H7 (cell line): Measurements from ENCODE around the gene FTO. TPM values are rescaled to one million over a fixed set of nuclear protein-coding genes. Genes with fewer than 3 reads are reported as not detected.

Experiments
- DNase-seq: peaks from one replicate; pipeline ENCODE4 v3.0.0; 2012
- H3K27me3 ChIP-seq: 2 replicates; pipeline ENCODE4 v1.6.0; 2011; ENCODE audit warnings: mild to moderate bottlenecking, low read length; ENCODE audit not compliant: control insufficient read depth, insufficient read depth
- H3K36me3 ChIP-seq: replicated peaks from 2 replicates; pipeline ENCODE4 v1.5.1; 2011; ENCODE audit warnings: low read length; ENCODE audit not compliant: control insufficient read depth, insufficient read depth
- H3K4me3 ChIP-seq: 2 replicates; pipeline ENCODE4 v1.5.1; 2011; ENCODE audit warnings: low read depth, mild to moderate bottlenecking, control low read depth, low read length, moderate library complexity; ENCODE audit not compliant: insufficient read depth
- total RNA-seq: library from RNA; depleted of rRNA; stranded (reverse); fragments of >200 nt; shearing (Covaris generic); gene quantifications from 2 replicates; pipeline ENCODE4 v1.2.3, GENCODE V29; 2014

The FTO gene
- total RNA-seq, 1 experiment from 2014 or later, result 55.3 TPM

- Histone ChIP-seq H3K4me3 (no peak overlapping the region), H3K36me3 (no peaks in the 10 kb centered on the region), H3K27me3 (no peaks in the 10 kb centered on the region)
- DNase-seq, result no peak
These were observed 267.7 kb downstream of the FTO start for GRCh38 chr16:53971616-53972015.

DNA sequence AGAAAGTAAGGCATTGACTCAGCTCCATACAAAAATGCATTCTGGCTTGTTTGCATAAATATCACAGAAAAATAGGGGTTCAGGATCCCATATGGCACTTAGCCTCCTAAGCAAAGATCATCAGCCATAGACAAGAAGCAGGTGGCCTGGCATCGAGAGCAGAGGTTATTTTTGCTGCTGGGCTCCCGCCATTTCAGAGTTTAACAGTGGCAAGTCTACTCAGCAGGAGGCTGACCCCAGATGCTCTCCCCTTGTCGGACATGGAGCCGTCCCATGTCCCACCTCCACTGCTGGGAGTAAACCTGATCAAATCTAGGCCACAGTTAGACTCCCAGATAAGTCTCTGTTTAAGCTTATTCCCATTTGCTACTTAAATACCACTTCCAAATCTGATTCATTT lies 269.1 kb downstream of the FTO start:
- no peaks in the 10 kb centered on the region for H3K36me3 ChIP-seq
- no peak for DNase-seq
- no peaks in the 10 kb centered on the region for H3K27me3 ChIP-seq
- H3K4me3 ChIP-seq, result no peak overlapping the region

GRCh38 chr16:53974484-53975080 lies 270.6 kb downstream of the FTO start:
- Histone ChIP-seq H3K4me3 (no peak overlapping the region), H3K36me3 (no peaks in the 10 kb centered on the region), H3K27me3 (no peaks in the 10 kb centered on the region)
- DNase-seq, result no peak

DNA sequence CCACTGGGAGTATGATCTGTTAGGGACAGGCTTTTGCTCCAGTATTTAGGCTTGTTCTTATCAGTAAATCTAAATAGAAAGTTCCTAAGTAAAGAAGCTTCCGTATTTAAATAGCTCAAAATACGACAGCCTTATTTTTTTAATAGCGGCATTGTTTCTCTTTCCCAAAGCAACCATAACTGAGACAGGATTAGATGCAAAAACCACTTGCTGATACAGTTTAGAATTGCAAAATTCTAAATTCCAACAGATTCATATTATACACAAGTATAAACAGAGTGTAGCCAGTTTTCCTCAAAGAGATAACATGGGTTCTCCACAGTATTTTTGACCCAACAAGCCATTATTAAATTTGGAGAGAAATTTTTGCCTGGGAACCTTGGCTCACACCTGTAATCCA lies 276.7 kb downstream of the FTO start:
- Histone ChIP-seq H3K27me3 (no peaks in the 10 kb centered on the region), H3K4me3 (no peak overlapping the region), H3K36me3 (no peaks in the 10 kb centered on the region)
- DNase-seq, result no peak

DNA sequence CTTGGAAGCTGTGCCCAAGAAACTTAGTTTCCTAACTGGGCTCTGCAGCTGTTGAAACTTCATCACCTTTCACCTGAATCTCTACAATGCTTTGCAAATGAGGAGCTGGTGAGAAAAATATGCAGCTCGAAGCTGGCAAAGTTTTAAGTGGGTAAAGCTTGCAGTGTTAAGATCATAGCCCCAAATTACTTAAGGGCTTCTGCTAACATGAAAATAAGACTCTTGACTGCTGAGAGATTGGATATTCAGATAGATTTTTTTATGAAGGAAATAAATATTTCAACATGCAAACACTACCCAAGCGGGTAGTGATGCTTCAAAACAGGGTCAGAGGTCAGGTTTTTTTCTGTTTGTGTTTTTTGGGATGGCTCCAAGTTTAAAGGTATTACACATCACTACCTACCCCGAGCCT lies 278.7 kb downstream of the FTO start:
- H3K27me3 ChIP-seq, result no peaks in the 10 kb centered on the region

GRCh38 chr16:53984936-53985335 lies 281.0 kb downstream of the FTO start:
- H3K36me3 ChIP-seq, result no peaks in the 10 kb centered on the region
- no peak overlapping the region for H3K4me3 ChIP-seq
- H3K27me3 ChIP-seq, result no peaks in the 10 kb centered on the region
- DNase-seq, result no peak

More for the DNA sequence above, 278.7 kb downstream of the FTO start:
- no peak for DNase-seq
- no peak overlapping the region for H3K4me3 ChIP-seq
- H3K36me3 ChIP-seq, result no peaks in the 10 kb centered on the region

DNA sequence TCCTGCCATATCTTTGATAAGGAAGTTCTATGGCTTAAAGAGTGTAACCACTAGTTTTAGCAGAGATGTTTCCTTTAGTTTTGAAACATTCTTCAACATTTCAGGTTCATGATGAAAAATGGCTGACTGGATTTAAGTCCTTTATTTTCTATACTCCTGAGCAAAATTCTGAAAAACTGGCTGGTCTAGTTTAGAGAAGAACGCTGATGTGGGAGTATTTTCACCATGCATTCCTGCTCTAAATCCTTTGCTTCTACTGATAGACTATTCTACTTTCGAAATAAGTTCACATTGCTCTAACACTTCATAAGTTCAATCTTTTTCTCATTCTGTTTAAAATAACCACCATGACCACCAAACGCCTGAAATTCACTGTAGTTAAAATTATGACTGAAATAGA lies 281.9 kb downstream of the FTO start:
- DNase-seq, result no peak
- Histone ChIP-seq H3K36me3 (no peaks in the 10 kb centered on the region), H3K27me3 (no peaks in the 10 kb centered on the region), H3K4me3 (no peak overlapping the region)

GRCh38 chr16:53986793-53987192 lies 282.8 kb downstream of the FTO start:
- Histone ChIP-seq H3K4me3 (no peak overlapping the region), H3K36me3 (no peaks in the 10 kb centered on the region), H3K27me3 (no peaks in the 10 kb centered on the region)
- DNase-seq, result no peak

- H3K27me3 ChIP-seq, result no peaks in the 10 kb centered on the region
- H3K4me3 ChIP-seq, result no peak overlapping the region
- H3K36me3 ChIP-seq, result no peaks in the 10 kb centered on the region
- no peak for DNase-seq
These were observed 284.2 kb downstream of the FTO start for GRCh38 chr16:53988136-53988535.

DNA sequence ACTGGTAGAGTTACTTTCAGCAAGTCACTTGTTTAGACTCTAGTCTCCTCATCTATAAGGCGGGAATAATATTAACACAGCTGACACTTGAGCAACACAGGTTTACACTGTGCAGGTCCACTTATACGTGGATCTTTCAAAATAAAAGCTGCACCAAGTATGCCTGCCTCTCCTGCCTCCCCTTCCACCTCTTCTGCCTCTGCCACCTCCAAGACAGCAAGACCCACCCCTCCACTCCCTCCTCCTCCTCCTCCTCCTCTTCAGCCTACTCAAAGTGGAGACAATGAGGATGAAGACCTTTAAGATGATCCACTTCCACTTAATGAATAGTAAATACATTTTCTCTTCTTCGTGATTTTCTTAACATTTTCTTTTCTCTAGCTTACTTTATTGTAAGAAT lies 285.6 kb downstream of the FTO start:
- H3K27me3 ChIP-seq, result no peaks in the 10 kb centered on the region
- H3K4me3 ChIP-seq, result no peak overlapping the region
- no peak for DNase-seq
- H3K36me3 ChIP-seq, result no peaks in the 10 kb centered on the region

GRCh38 chr16:53991754-53992378 lies 287.9 kb downstream of the FTO start:
- Histone ChIP-seq H3K27me3 (no peaks in the 10 kb centered on the region), H3K36me3 (no peaks in the 10 kb centered on the region), H3K4me3 (no peak overlapping the region)
- DNase-seq, result no peak

- Histone ChIP-seq H3K4me3 (no peak overlapping the region), H3K36me3 (no peaks in the 10 kb centered on the region), H3K27me3 (no peaks in the 10 kb centered on the region)
- no peak for DNase-seq
These were observed 291.4 kb downstream of the FTO start for GRCh38 chr16:53995378-53995777.

- DNase-seq, result no peak
- H3K36me3 ChIP-seq, result no peaks in the 10 kb centered on the region
- H3K4me3 ChIP-seq, result no peak overlapping the region
- H3K27me3 ChIP-seq, result no peaks in the 10 kb centered on the region
These were observed 293.0 kb downstream of the FTO start for GRCh38 chr16:53996961-53997360.

- DNase-seq, result no peak
- Histone ChIP-seq H3K4me3 (no peak overlapping the region), H3K36me3 (no peaks in the 10 kb centered on the region), H3K27me3 (no peaks in the 10 kb centered on the region)
These were observed 294.3 kb downstream of the FTO start for GRCh38 chr16:53998024-53998810.

DNA sequence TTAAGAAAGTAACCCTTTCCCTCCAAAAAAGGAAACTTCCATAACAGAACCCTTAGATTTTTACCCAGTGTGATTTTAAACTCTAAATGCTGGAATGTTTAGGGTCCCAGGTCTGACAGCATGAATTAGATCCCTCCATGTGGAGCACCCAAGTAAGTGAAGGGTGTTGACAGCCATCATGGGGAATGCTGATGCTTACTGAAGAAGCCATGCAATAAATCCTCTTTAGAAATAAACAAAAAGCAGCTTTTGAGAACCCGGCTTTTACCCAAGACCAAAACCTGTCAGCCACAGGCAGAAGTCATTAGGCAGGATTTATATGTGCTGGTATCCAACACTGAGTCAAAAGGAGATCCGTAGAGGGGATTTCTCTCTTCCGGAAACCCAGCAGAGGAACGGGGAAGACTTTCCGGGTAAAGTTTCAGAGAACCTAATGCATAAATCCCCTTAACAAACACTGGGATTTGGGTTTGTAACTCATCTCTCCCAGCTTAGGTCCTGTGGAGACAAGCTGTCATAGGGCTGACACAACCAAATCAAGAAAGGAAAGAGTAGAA lies 295.1 kb downstream of the FTO start:
- DNase-seq, result peak; percentile 7
- Histone ChIP-seq H3K36me3 (no peaks in the 10 kb centered on the region), H3K27me3 (no peaks in the 10 kb centered on the region), H3K4me3 (no peak overlapping the region)
